ENCODE measurements around the gene ANKS1B.

- TF ChIP-seq POLR2A (IDR thresholded peaks at IDR 0.05; ENCODE audit: low read length) (no peak), GATA1 (IDR thresholded peaks at IDR 0.05; ENCODE audit: low read depth, low read length) (no peak)
Measured at GRCh38 chr12:98830657-98831056, 1154.1 kb downstream of the ANKS1B start.

Data from erythroblast (primary cell).